Esophagus (tissue), 2 donors: ENCODE results near the gene SEL1L2. TPM values are rescaled to one million over a fixed set of nuclear protein-coding genes. Genes with fewer than 3 reads are reported as not detected.

ENCODE experiments used
- H3K27ac ChIP-seq, 2 donors: one replicate each; pipeline ENCODE4 v1.5.1; 2013; ENCODE audit warnings: low read depth in 2 of 2, mild to moderate bottlenecking in 2 of 2, inconsistent platforms in 1 of 2, low read length in 1 of 2, moderate library complexity in 1 of 2
- H3K27me3 ChIP-seq, 2 donors: one replicate each; pipeline ENCODE4 v1.6.1; 2013; ENCODE audit warnings: low read length in 2 of 2, control low read depth in 1 of 2, mild to moderate bottlenecking in 1 of 2; ENCODE audit not compliant: insufficient read depth in 2 of 2, control insufficient read depth in 1 of 2
- H3K36me3 ChIP-seq, 2 donors: one replicate each; pipeline ENCODE4 v1.6.1; 2013; ENCODE audit warnings: low read length in 1 of 2; ENCODE audit not compliant: control insufficient read depth in 2 of 2, insufficient read depth in 2 of 2
- H3K4me1 ChIP-seq, 2 donors: one replicate each; pipeline ENCODE4 v1.6.1; 2013; ENCODE audit warnings: low read length in 1 of 2; ENCODE audit not compliant: control insufficient read depth in 2 of 2, insufficient read depth in 2 of 2
- H3K4me3 ChIP-seq, 2 donors: one replicate each; pipeline ENCODE4 v1.5.1; 2013; ENCODE audit warnings: low read length in 2 of 2, mild to moderate bottlenecking in 2 of 2, low read depth in 1 of 2, moderate library complexity in 1 of 2
- H3K9me3 ChIP-seq, 2 donors: one replicate each; pipeline ENCODE4 v1.6.1; 2013; ENCODE audit warnings: mild to moderate bottlenecking in 2 of 2, low read depth in 1 of 2, low read length in 1 of 2, moderate library complexity in 1 of 2; ENCODE audit not compliant: control insufficient read depth in 2 of 2, insufficient read depth in 1 of 2
- WGBS, 2 donors: extraction: QIAGEN DNeasy Blood & Tissue Kit; methylation state at CpG; one replicate each; pipeline ENCODE4 v1.1.7; 2013; 5-methylcytosine and 5-hydroxymethylcytosine counted together
- polyA plus RNA-seq, 2 donors: library from polyadenylated mRNA; stranded (reverse); fragments of 200-250 nt; gene quantifications; one replicate each; pipeline ENCODE4 v1.2.3, GENCODE V29; 2013
- donor health status: healthy with polysubstance abuse.
- donor health status: Bipolar disorder and iron deficiency.

Gene SEL1L2
- polyA plus RNA-seq, 2 donors = not detected

DNA sequence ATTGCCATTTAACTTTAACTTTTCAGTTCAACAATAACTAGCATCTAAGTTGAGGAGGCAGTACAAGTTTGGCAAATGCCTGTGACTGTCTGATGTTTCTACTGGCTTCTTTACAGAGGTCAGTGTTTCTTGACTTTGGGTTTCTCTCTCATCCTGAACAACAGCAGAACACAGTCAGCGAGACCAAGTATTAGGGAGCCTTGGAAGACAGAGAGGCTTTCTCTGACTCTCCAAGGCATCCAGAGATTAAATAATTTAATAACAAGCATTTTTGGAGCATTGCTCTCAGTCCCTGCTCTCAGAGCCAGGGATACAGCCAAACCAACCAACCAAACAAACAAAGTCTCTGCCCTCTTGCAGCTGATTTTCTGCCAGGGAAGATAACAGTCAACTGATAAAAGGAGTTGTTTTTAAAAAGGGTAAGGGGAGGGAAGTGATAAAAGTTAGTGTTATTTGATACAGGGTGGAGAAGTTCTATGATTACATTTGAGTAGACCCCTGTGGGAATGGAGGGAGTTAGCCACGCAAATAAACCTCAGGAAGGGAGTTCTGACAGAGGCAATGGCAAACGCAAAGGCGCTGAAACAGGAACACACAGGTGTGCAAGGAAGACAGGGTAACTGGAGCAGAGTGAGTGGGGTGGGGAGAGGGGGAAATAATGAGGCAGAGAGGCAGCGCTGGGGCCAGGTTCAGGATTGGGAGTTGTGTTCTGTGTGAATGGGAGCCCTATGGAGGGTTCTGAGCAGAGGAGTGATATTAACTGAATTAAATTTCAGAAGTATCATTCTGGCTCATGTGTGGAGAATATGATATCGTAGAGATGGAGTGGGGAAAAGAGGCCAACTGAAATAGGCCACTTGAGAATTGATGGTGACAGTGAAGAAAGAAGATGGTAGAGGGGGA is 55.2 kb downstream of the SEL1L2 start:
- no peaks in the 10 kb centered on the region for H3K27me3 ChIP-seq
- H3K27ac ChIP-seq = no peak overlapping the region
- no peaks in the 10 kb centered on the region for H3K9me3 ChIP-seq
- H3K4me3 ChIP-seq = no peak overlapping the region
- no peaks in the 10 kb centered on the region for H3K4me1 ChIP-seq
- 50 to 58% methylated on average over 6 of the region's 6 CpGs for WGBS, 2 donors
- H3K36me3 ChIP-seq = no peaks in the 10 kb centered on the region

DNA sequence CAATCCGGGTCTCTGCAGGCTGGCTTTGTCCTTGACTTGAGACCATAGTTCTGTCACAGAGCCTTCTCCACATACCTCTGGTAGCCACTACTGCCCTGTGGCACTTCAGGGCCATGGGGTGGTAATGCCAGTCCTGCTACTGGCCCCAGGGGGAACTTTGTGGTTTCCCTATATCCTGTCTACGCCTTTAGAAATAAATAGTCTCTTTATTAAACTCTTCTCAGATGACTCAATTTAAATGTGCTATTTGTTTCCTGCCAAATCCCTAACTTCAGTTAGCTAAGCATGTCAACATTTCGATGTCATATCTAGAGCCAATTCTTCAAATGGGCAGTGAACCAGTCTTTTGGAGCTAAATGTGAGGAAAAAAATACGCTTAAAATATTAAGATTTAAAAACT is 60.1 kb downstream of the SEL1L2 start:
- WGBS, 2 donors = 19 to 33% methylated on average over 4 of the region's 4 CpGs
- no peaks in the 10 kb centered on the region for H3K36me3 ChIP-seq

DNA sequence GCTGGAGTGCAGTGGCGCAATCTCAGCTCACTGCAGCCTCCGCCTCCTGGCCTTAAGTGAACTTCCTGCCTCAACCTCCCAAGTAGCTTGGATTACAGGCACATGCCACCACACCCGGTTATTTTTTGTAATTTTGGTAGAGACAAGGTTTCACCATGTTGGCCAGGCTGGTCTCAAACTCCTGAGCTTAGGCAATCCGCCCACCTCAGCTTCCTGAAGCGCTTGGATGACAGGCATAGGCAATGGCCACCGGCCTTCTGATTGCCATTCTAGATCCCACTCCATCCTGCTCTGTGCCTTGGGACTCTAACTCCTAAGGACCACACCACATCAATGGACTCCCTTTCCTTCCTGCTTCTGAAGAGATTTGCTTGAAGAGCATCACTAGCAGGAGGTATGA is 60.6 kb downstream of the SEL1L2 start:
- H3K27ac ChIP-seq = no peak overlapping the region
- H3K4me3 ChIP-seq = no peak overlapping the region
- no peaks in the 10 kb centered on the region for H3K36me3 ChIP-seq
- H3K27me3 ChIP-seq = no peaks in the 10 kb centered on the region
- H3K4me1 ChIP-seq = peaks cover 0 to 3% of the 10 kb centered on the region in 2 donors
- H3K9me3 ChIP-seq = no peaks in the 10 kb centered on the region
- WGBS, 2 donors = 95 to 96% methylated on average over 6 of the region's 6 CpGs

More for the DNA sequence above, 60.1 kb downstream of the SEL1L2 start:
- peaks cover 0 to 3% of the 10 kb centered on the region in 2 donors for H3K4me1 ChIP-seq
- H3K27ac ChIP-seq = no peak overlapping the region
- no peaks in the 10 kb centered on the region for H3K9me3 ChIP-seq
- H3K27me3 ChIP-seq = no peaks in the 10 kb centered on the region
- H3K4me3 ChIP-seq = no peak overlapping the region

DNA sequence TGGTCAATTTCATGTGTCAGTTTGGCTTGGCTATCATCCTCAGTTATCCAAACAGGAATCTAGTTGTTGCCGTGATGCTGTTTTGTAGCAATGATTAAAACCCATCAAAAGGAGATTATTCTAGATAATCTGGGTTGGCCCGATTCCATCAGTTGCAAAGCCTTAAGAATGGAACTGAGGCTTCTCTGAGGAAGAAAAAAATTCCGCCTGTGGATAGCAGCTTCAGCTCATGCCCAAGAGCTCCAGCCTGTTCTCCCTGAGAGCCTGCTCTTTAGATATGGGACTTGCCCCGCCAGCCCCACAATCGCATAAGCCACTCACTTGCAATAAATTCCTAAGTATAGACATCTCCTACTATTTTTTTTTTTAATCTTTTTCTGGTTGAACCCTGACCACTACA is 61.5 kb downstream of the SEL1L2 start:
- no peak overlapping the region for H3K4me3 ChIP-seq
- WGBS, 2 donors = 48 to 58% methylated on average over 5 of the region's 5 CpGs
- no peaks in the 10 kb centered on the region for H3K36me3 ChIP-seq
- peaks cover 0 to 3% of the 10 kb centered on the region in 2 donors for H3K4me1 ChIP-seq
- H3K27me3 ChIP-seq = no peaks in the 10 kb centered on the region
- H3K27ac ChIP-seq = no peak overlapping the region
- no peaks in the 10 kb centered on the region for H3K9me3 ChIP-seq

DNA sequence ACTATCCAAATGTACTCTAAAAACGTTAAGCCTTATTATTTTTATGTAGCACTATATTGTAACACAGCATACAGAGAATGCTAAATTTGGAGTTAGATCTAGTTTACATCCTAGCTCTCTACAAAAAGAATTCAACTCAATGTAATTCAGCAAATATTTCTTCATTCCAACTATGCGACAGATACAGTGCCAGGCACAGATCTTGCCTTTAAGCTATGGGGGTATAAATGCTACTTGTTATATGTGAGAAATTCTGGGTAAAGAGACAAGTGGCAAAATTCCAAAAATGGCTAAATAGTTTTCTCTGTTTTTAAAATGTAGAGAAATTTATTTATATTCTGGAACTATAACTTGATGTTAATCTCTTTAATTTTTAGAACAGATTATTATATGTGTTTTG is 63.2 kb downstream of the SEL1L2 start:
- peaks cover 0 to 3% of the 10 kb centered on the region in 2 donors for H3K4me1 ChIP-seq
- H3K36me3 ChIP-seq = no peaks in the 10 kb centered on the region
- H3K9me3 ChIP-seq = no peaks in the 10 kb centered on the region
- WGBS, 2 donors = 23 to 55% methylated on average over 2 of the region's 2 CpGs
- H3K4me3 ChIP-seq = no peak overlapping the region
- H3K27me3 ChIP-seq = no peaks in the 10 kb centered on the region
- H3K27ac ChIP-seq = no peak overlapping the region

DNA sequence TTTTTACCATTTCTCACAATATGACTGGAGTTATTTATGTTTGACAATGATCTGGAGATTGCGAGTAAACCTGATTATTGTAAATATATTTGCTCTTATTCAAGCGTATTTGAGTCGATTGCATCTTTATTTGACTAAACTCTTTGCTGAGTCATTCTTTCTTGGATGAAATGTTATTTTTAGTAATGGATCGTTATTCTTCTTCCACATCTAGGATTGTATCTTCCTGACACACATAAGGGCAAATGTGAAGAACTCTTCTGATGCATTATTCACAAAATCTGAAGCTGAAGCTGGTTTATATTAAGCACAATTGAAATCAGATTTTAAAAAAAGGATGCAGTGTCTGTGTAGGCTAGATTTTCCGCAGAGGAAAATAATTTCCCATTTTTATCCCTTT is 68.2 kb downstream of the SEL1L2 start:
- 68% methylated on average over 5 of the region's 5 CpGs for WGBS, 2 donors
- Histone ChIP-seq H3K9me3 (no peaks in the 10 kb centered on the region), H3K36me3 (no peaks in the 10 kb centered on the region), H3K4me3 (no peak overlapping the region), H3K27me3 (no peaks in the 10 kb centered on the region), H3K4me1 (no peaks in the 10 kb centered on the region), H3K27ac (no peak overlapping the region)

DNA sequence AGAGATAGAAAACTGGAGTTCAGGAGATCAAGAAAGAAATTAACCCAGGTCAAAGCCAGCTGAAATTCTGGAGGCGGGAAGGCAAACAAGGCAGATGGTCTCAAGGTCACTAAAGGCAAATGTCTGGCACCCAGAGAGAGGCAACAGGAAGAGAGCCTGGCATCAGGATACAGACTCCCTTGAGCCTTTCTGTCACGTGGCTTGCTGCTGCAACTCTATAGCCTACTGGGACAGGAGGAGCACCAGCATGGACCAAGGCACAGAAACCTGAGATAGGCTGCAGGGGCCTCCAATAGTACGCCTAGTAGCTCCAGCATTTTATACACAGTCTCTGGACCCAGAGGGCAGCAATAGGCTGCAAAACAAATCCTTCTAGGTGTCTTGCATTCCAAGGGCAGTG is 75.1 kb downstream of the SEL1L2 start:
- H3K27ac ChIP-seq = no peak overlapping the region
- H3K4me1 ChIP-seq = no peaks in the 10 kb centered on the region
- no peak overlapping the region for H3K4me3 ChIP-seq
- H3K36me3 ChIP-seq = no peaks in the 10 kb centered on the region
- H3K27me3 ChIP-seq = no peaks in the 10 kb centered on the region
- H3K9me3 ChIP-seq = no peaks in the 10 kb centered on the region
- 58 to 70% methylated on average over 3 of the region's 3 CpGs for WGBS, 2 donors

DNA sequence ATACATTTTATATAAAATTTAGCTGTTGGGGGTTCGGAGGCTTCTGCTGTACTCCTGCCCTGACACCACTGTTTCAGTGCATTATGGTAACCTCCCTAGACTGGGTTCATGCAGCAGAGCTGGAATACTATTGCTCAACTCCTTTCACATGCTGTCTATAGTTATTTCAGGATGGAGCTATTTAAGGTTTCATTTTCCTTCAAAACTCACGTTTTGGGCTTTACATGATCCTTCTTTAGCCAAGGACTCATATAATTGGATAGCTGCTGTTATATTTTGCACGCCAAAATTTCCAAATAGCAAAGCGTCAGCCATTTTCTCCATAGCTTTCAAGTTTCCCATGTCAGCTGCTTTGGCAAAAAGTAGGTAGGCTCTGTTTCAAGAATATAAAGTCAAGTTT is 76.8 kb downstream of the SEL1L2 start:
- 73 to 75% methylated on average over 4 of the region's 4 CpGs for WGBS, 2 donors
- no peaks in the 10 kb centered on the region for H3K36me3 ChIP-seq
- H3K4me1 ChIP-seq = no peaks in the 10 kb centered on the region
- H3K27ac ChIP-seq = no peak overlapping the region
- no peaks in the 10 kb centered on the region for H3K27me3 ChIP-seq
- H3K9me3 ChIP-seq = no peaks in the 10 kb centered on the region
- H3K4me3 ChIP-seq = no peak overlapping the region

DNA sequence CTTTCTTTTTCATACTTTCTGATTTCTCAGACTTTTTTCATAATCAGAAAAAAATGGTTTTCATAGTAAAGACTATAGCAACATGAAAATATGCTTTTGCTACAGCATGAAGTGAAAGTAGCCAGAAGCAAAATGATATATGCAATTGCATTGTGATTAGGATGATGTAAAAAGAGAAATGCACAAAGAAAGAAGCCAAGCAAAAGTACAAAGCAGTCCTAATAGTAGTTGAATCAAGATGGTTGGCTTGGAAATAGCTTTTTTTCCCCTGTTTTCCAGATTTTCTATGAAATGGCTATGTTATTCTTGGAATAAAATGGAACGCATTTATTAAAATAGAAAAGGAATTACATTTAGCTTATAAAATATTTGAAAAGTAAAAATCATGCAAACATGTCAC is 77.3 kb downstream of the SEL1L2 start:
- H3K36me3 ChIP-seq = no peaks in the 10 kb centered on the region
- H3K27ac ChIP-seq = no peak overlapping the region
- no peaks in the 10 kb centered on the region for H3K27me3 ChIP-seq
- no peaks in the 10 kb centered on the region for H3K9me3 ChIP-seq
- H3K4me1 ChIP-seq = no peaks in the 10 kb centered on the region
- 82 to 90% methylated on average over 1 of the region's 1 CpG for WGBS, 2 donors
- no peak overlapping the region for H3K4me3 ChIP-seq

DNA sequence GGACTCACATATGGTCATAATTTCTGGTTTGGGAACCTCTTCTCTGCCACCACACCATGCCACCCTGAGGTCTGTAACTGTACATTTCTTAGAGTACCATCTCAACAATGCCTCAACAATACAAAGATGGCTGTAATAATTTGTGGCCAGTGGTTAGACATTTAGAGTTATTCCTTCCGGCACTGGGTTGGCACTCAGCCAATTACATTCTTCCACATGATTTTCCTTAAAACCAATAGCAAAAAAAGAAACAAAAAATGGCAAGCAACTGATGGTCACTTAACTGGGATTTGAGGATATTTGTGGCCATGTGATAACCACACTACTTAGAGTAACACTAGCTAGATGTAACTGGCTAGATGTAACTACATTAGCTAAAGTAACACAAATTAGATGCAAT is 79.9 kb downstream of the SEL1L2 start:
- Histone ChIP-seq H3K36me3 (no peaks in the 10 kb centered on the region), H3K27ac (no peak overlapping the region), H3K27me3 (no peaks in the 10 kb centered on the region), H3K9me3 (no peaks in the 10 kb centered on the region), H3K4me3 (no peak overlapping the region), H3K4me1 (no peaks in the 10 kb centered on the region)
- 78 to 85% methylated on average over 1 of the region's 1 CpG for WGBS, 2 donors
